Esophagus (tissue), 2 donors: Measurements from ENCODE around the gene TRPT1. TPM values are rescaled to one million over a fixed set of nuclear protein-coding genes. Genes with fewer than 3 reads are reported as not detected.

ENCODE experiments used
- H3K27ac ChIP-seq, 2 donors: one replicate each; pipeline ENCODE4 v1.5.1; 2013; ENCODE audit warnings: low read depth in 2 of 2, mild to moderate bottlenecking in 2 of 2, inconsistent platforms in 1 of 2, low read length in 1 of 2, moderate library complexity in 1 of 2
- H3K27me3 ChIP-seq, 2 donors: one replicate each; pipeline ENCODE4 v1.6.1; 2013; ENCODE audit warnings: low read length in 2 of 2, control low read depth in 1 of 2, mild to moderate bottlenecking in 1 of 2; ENCODE audit not compliant: insufficient read depth in 2 of 2, control insufficient read depth in 1 of 2
- H3K36me3 ChIP-seq, 2 donors: one replicate each; pipeline ENCODE4 v1.6.1; 2013; ENCODE audit warnings: low read length in 1 of 2; ENCODE audit not compliant: control insufficient read depth in 2 of 2, insufficient read depth in 2 of 2
- H3K4me1 ChIP-seq, 2 donors: one replicate each; pipeline ENCODE4 v1.6.1; 2013; ENCODE audit warnings: low read length in 1 of 2; ENCODE audit not compliant: control insufficient read depth in 2 of 2, insufficient read depth in 2 of 2
- H3K4me3 ChIP-seq, 2 donors: one replicate each; pipeline ENCODE4 v1.5.1; 2013; ENCODE audit warnings: low read length in 2 of 2, mild to moderate bottlenecking in 2 of 2, low read depth in 1 of 2, moderate library complexity in 1 of 2
- H3K9me3 ChIP-seq, 2 donors: one replicate each; pipeline ENCODE4 v1.6.1; 2013; ENCODE audit warnings: mild to moderate bottlenecking in 2 of 2, low read depth in 1 of 2, low read length in 1 of 2, moderate library complexity in 1 of 2; ENCODE audit not compliant: control insufficient read depth in 2 of 2, insufficient read depth in 1 of 2
- WGBS, 2 donors: extraction: QIAGEN DNeasy Blood & Tissue Kit; methylation state at CpG; one replicate each; pipeline ENCODE4 v1.1.7; 2013; 5-methylcytosine and 5-hydroxymethylcytosine counted together
- polyA plus RNA-seq, 2 donors: library from polyadenylated mRNA; stranded (reverse); fragments of 200-250 nt; gene quantifications; one replicate each; pipeline ENCODE4 v1.2.3, GENCODE V29; 2013
- donor health status: healthy with polysubstance abuse.
- donor health status: Bipolar disorder and iron deficiency.

Gene TRPT1
- polyA plus RNA-seq, 2 donors, result 44.9 to 61.1 TPM

DNA sequence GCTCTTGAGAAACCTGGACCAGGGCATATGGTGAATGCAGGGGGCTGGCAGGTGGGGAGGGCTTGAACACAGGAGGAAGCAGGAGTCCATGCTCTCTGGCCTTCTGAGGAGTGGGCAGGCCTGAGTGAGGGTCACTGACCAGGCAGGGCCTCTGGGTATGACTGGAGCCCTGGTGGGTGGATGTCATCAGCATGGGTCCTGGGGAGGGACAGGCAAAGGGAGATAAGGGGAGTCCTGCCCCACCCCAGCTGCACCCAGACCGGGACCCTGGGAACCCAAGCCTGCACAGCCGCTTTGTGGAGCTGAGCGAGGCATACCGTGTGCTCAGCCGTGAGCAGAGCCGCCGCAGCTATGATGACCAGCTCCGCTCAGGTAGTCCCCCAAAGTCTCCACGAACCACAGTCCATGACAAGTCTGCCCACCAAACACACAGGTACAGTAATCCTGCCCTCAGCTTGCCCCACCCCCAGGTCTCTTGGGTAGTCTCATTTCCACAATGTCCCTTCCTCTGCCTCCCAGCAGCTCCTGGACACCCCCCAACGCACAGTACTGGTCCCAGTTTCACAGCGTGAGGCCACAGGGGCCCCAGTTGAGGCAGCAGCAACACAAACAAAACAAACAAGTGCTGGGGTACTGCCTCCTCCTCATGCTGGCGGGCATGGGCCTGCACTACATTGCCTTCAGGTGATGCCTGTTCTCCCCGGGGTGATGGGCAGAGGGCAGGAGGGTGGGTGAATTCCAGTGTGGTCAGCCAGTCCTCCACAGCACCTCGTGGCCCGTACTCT is 6.4 kb upstream of the TRPT1 start:
- WGBS, 2 donors, result 85 to 86% methylated on average over 15 of the region's 15 CpGs
- no peak overlapping the region for H3K4me3 ChIP-seq
- peaks cover 1 to 32% of the 10 kb centered on the region in 2 donors for H3K4me1 ChIP-seq
- no peaks in the 10 kb centered on the region for H3K9me3 ChIP-seq
- no peaks in the 10 kb centered on the region for H3K27me3 ChIP-seq
- H3K36me3 ChIP-seq, result no peaks in the 10 kb centered on the region
- peak overlapping the region in 1 of 2 donors; percentile 11 for H3K27ac ChIP-seq

DNA sequence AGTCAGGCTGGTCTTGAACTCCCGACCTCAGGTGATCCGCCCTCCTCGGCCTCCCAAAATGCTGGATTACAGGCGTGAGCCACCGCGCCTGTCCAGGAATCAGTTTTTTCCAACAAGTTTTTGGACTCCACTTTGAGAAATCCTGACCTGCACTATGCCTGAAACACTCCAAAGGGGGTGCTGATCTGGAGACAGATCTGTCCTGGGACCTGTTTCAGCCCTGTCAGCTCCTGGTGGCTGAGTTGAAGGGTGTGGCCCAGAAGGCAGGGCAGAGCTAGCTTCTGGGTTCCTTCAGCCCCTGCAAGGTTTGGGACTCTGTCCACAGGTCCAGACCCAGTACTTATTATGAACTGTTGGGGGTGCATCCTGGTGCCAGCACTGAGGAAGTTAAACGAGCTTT is 5.6 kb upstream of the TRPT1 start:
- H3K36me3 ChIP-seq, result no peaks in the 10 kb centered on the region
- no peaks in the 10 kb centered on the region for H3K9me3 ChIP-seq
- no peaks in the 10 kb centered on the region for H3K27me3 ChIP-seq
- WGBS, 2 donors, result 80 to 86% methylated on average over 7 of the region's 7 CpGs
- H3K4me1 ChIP-seq, result peaks cover 3 to 36% of the 10 kb centered on the region in 2 donors
- H3K27ac ChIP-seq, result peak overlapping the region in 1 of 2 donors; percentile 26
- H3K4me3 ChIP-seq, result no peak overlapping the region

DNA sequence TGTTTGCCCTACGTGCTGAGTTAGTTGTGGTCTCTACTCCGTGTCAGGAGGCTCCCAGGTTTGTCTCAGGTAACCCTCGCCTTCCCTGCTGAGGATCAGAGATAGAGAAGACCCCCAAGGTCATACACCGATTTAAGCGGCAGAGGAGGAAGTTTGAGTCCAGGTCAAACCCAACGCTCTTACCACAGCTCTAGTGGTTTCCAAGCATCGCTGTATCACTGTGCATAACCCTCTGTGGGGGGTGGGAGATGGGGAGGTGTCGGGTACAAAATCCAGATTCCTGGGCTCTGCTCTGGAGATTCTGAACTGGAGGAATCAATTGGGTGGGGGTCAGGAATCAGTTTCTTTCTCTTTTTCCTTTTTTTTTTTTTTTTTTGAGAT is 5.0 kb upstream of the TRPT1 start:
- H3K4me1 ChIP-seq, result peaks cover 3 to 36% of the 10 kb centered on the region in 2 donors
- 9 to 10% methylated on average over 8 of the region's 8 CpGs for WGBS, 2 donors
- peak overlapping the region; percentile 93 to 95 for H3K27ac ChIP-seq
- H3K36me3 ChIP-seq, result no peaks in the 10 kb centered on the region
- H3K9me3 ChIP-seq, result no peaks in the 10 kb centered on the region
- no peaks in the 10 kb centered on the region for H3K27me3 ChIP-seq
- H3K4me3 ChIP-seq, result peak overlapping the region; percentile 58 to 89

DNA sequence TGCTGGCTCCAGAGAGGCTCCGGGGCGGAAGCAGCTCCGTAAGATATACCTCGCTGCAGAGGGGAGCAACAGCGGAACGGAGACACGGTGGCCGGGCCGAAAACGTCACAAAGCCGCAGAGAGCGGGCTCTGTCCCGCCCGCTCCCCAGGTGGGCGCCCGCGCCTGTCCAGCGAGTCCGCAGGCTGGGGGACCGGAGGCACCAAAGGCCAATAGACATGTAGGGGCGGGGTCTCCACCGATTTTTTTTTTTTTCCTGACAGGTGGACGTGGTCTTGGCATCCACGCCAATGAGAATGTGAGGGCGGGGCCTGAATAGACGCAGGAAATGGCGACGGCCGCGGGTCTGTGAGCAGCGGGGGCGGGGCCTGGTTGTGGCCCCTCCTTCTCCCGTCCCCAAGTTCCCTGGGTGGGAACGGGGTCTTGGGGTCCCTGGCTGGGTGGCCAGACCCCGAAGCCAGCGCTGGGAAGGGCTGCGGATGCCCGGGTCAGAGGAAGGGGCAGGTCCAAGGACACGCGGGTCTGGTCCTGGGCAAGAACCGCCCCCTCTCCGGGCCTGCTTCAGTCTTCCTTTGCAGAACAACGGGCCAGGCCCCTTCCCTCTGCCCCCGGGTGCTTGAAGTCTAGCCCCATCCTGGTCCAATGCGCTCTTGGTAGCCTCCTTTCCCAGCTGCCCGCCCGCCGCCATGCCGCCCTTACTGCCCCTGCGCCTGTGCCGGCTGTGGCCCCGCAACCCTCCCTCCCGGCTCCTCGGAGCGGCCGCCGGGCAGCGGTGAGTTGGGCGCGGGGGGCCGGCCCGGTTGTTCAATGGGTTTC is 4.4 kb upstream of the TRPT1 start, which contains the start of gene DNAJC4:
Gene DNAJC4 (plus strand): TSS at position 378 of the 814 bp plus-strand sequence. CDS start 307 bp downstream, at position 685.
- Histone ChIP-seq H3K4me3 (peak within 1 kb of the TSS; percentile 58 to 89), H3K27me3 (no peaks in the 10 kb centered on the region), H3K36me3 (no peaks in the 10 kb centered on the region), H3K9me3 (no peaks in the 10 kb centered on the region), H3K4me1 (peaks cover 4 to 34% of the 10 kb centered on the region in 2 donors), H3K27ac (peak within 1 kb of the TSS; percentile 93 to 95)
- WGBS, 2 donors, result 0 to 1% methylated on average over 58 to 62 of the region's 62 CpGs

DNA sequence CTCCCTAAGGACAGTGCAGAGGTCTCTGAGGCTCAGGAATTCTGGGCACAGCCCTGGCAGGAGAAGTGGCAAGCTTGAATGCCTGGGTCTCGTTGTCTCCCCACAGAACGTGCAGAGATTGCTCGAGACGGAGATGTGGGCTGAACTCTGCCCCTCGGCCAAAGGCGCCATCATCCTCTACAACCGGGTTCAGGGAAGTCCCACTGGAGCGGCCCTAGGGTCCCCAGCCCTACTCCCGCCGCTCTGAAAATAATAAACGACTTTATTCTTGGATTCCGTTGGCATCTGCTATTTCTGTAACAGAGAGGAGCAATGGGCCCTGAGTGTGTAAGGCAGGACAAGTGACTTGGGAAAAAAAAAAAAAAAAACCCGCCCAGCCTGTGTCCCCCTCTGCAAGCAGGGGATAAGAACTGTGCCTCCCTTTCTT is 3.8 kb upstream of the TRPT1 start:
- peak overlapping the region; percentile 58 to 89 for H3K4me3 ChIP-seq
- no peaks in the 10 kb centered on the region for H3K9me3 ChIP-seq
- peak overlapping the region; percentile 93 to 95 for H3K27ac ChIP-seq
- 29 to 35% methylated on average over 13 of the region's 13 CpGs for WGBS, 2 donors
- H3K27me3 ChIP-seq, result no peaks in the 10 kb centered on the region
- H3K4me1 ChIP-seq, result peaks cover 9 to 40% of the 10 kb centered on the region in 2 donors
- H3K36me3 ChIP-seq, result no peaks in the 10 kb centered on the region

DNA sequence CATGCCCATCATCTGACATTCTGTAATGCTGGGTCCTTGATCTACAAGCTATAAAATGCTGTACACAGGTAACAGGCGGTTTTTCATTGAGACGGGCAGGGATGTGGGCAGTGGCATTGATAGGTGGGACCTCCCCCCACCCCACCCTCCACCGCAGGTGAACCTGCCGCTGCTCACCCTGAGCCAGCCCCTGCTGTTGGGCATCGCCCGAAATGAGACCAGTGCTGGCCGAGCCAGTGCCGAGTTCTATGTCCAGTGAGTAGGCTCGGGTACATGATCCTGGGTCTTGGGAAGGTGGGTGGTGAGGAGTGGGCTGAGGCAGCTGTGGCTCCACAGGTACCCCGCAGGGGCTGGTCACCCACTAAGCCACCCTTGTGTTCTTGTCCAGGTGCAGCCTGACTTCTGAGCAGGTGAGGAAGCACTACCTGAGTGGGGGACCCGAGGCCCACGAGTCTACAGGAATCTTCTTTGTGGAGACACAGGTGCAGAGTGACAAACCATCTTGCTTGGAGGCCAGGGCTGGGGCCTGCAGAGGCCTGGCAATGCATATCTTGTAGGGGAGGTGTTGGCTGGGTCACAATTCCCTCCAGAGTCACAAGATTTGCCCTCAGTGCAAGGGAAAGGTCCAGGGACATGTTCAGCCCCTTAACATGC is 3.2 kb upstream of the TRPT1 start:
- no peaks in the 10 kb centered on the region for H3K9me3 ChIP-seq
- H3K36me3 ChIP-seq, result no peaks in the 10 kb centered on the region
- H3K4me1 ChIP-seq, result peaks cover 9 to 45% of the 10 kb centered on the region in 2 donors
- 81 to 87% methylated on average over 12 of the region's 12 CpGs for WGBS, 2 donors
- H3K27ac ChIP-seq, result peak overlapping the region; percentile 12 to 93
- H3K4me3 ChIP-seq, result no peak overlapping the region
- H3K27me3 ChIP-seq, result no peaks in the 10 kb centered on the region

DNA sequence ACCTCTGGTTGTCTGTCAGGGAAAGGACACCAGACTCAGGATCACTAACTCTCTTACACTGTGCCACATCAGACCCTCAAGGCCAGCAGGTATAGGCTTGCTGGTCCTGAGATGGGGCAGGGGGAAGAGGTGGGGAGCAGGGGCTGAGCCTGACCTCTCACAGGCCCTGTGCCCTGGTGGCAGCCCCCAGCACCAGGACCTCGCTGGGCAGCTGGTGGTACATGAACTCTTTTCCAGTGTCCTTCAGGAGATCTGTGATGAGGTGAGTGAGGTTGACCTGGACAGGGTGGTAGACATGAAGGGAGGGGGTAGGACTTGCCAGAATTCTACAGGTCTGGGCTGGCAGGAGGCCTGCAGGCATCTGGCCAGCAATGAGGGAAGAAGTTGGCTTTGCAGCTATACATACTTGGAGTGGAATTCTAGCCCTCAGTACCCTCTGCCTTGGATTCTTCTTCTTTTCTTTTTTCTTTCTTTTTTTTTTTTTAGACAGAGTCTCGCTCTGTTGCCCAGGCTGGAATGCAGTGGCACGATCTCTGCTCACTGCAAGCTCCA is 1.5 kb upstream of the TRPT1 start:
- Histone ChIP-seq H3K4me1 (peaks cover 9 to 50% of the 10 kb centered on the region in 2 donors), H3K27me3 (no peaks in the 10 kb centered on the region), H3K36me3 (peaks cover 0 to 7% of the 10 kb centered on the region in 2 donors), H3K27ac (peak overlapping the region; percentile 13 to 94), H3K4me3 (peak overlapping the region; percentile 6 to 69), H3K9me3 (no peaks in the 10 kb centered on the region)
- WGBS, 2 donors, result 56 to 66% methylated on average over 3 of the region's 3 CpGs

DNA sequence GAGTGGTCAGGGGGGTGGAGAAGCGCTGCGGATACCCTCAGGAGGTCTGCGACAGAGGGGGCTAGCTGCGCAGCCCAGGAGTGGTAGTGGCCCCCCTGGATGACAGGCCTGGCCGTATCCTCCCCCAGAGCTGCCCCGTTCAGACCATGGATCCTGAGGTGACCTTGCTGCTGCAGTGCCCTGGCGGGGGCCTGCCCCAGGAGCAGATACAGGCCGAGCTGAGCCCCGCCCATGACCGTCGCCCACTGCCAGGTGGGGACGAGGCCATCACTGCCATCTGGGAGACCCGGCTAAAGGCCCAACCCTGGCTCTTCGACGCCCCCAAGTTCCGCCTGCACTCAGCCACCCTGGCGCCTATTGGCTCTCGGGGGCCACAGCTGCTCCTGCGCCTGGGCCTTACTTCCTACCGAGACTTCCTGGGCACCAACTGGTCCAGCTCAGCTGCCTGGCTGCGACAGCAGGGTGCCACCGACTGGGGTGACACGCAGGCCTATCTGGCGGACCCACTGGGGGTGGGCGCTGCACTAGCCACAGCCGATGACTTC is 593 bp upstream of the TRPT1 start:
- Histone ChIP-seq H3K27ac (peak overlapping the region; percentile 89 to 94), H3K4me1 (peaks cover 9 to 44% of the 10 kb centered on the region in 2 donors), H3K9me3 (no peaks in the 10 kb centered on the region), H3K27me3 (no peaks in the 10 kb centered on the region), H3K4me3 (peak overlapping the region; percentile 69 to 79), H3K36me3 (peaks cover 0 to 7% of the 10 kb centered on the region in 2 donors)
- WGBS, 2 donors, result 7 to 9% methylated on average over 23 to 26 of the region's 26 CpGs
